GM23248 (cell line): Measurements from ENCODE around the gene GALNT17.

Experiments used
- EZH2 ChIP-seq: fragments of 200-600 bp; sonication (generic); IDR thresholded peaks from 2 replicates; pipeline ENCODE4 v1.6.1; 2018; ENCODE audit warnings: antibody characterized with exemption, mild to moderate bottlenecking; ENCODE audit not compliant: insufficient read depth, poor library complexity, severe bottlenecking
- EZH2phosphoT487 ChIP-seq: fragments of 200-600 bp; sonication (generic); IDR thresholded peaks from 2 replicates; pipeline ENCODE4 v1.6.1; 2018; ENCODE audit warnings: antibody characterized with exemption, moderate library complexity, mild to moderate bottlenecking, low read depth; ENCODE audit not compliant: insufficient read depth

GRCh38 chr7:71132127-71132376 is at the start of gene GALNT17:
- TF ChIP-seq EZH2 (no peak), EZH2phosphoT487 (no peak)
